Effector memory CD4-positive, alpha-beta T cell (primary cell): Measurements from ENCODE around the gene FAM184A.
"Not testable (repeated sequence)": the region's sequence is repeated elsewhere in the genome, so short reads cannot be mapped to it uniquely, and the experiment has no call there.

ENCODE experiments used
- DNase-seq, 3 donors: peaks; one replicate each; pipeline ENCODE4 v3.0.0-alpha.2; 2020
- H3K27ac ChIP-seq: 2 replicates; pipeline ENCODE4 v1.7.0; 2013; ENCODE audit warnings: mild to moderate bottlenecking, low read length, moderate library complexity; ENCODE audit not compliant: insufficient read depth, poor library complexity, severe bottlenecking
- H3K27me3 ChIP-seq: replicated peaks from 2 replicates; pipeline ENCODE4 v1.7.0; 2013; ENCODE audit warnings: mild to moderate bottlenecking, low read length; ENCODE audit not compliant: insufficient read depth, control insufficient read depth, poor library complexity, severe bottlenecking
- H3K36me3 ChIP-seq: 2 replicates; pipeline ENCODE4 v1.7.0; 2013; ENCODE audit warnings: mild to moderate bottlenecking, low read length, moderate library complexity; ENCODE audit not compliant: control insufficient read depth, insufficient read depth
- H3K4me1 ChIP-seq: 2 replicates; pipeline ENCODE4 v1.7.0; 2013; ENCODE audit warnings: low read length, mild to moderate bottlenecking; ENCODE audit not compliant: control insufficient read depth, insufficient read depth, poor library complexity, severe bottlenecking
- H3K4me3 ChIP-seq: 2 replicates; pipeline ENCODE4 v1.7.0; 2013; ENCODE audit warnings: low read length, low read depth, mild to moderate bottlenecking; ENCODE audit not compliant: insufficient read depth, poor library complexity, severe bottlenecking
- H3K9me3 ChIP-seq: 2 replicates; pipeline ENCODE4 v1.7.0; 2013; ENCODE audit warnings: mild to moderate bottlenecking, low read length, moderate library complexity; ENCODE audit not compliant: control insufficient read depth

The FAM184A gene

GRCh38 chr6:119025793-119026192 is 52.7 kb downstream of the FAM184A start:
- Histone ChIP-seq H3K36me3 (no peaks in the 10 kb centered on the region), H3K4me1 (no peaks in the 10 kb centered on the region), H3K9me3 (no peaks in the 10 kb centered on the region), H3K27me3 (no peaks in the 10 kb centered on the region), H3K4me3 (no peak overlapping the region), H3K27ac (no peak overlapping the region)
- no peak for DNase-seq

DNA sequence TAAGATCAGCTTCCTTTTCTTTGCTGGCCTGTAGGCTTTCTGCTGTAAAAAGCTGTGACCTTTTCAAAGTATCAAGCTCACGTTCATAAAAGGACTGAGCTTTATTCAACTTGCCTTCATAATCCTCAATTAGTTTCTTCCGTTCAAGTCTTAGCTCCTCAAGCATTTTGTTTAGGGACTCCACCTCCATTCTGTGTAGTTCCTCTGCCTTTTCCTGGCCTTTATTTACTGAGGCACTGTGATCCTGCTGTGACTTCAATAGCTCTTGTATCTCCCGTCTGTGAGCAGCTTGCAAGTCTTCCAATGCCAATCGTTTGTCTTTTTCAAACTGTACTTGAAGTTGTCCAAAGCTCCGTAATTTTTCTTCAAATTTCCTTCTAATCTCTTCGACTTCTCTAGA is 54.4 kb downstream of the FAM184A start:
- Histone ChIP-seq H3K9me3 (no peaks in the 10 kb centered on the region), H3K27me3 (no peaks in the 10 kb centered on the region), H3K4me1 (no peaks in the 10 kb centered on the region), H3K4me3 (no peak overlapping the region), H3K36me3 (no peaks in the 10 kb centered on the region), H3K27ac (no peak overlapping the region)
- no peak for DNase-seq

- no peak overlapping the region for H3K27ac ChIP-seq
- H3K36me3 ChIP-seq, result no peaks in the 10 kb centered on the region
- no peak for DNase-seq
- H3K4me3 ChIP-seq, result no peak overlapping the region
- no peaks in the 10 kb centered on the region for H3K27me3 ChIP-seq
- H3K9me3 ChIP-seq, result no peaks in the 10 kb centered on the region
- H3K4me1 ChIP-seq, result no peaks in the 10 kb centered on the region
Observed at GRCh38 chr6:119022796-119023195, 55.7 kb downstream of the FAM184A start.

DNA sequence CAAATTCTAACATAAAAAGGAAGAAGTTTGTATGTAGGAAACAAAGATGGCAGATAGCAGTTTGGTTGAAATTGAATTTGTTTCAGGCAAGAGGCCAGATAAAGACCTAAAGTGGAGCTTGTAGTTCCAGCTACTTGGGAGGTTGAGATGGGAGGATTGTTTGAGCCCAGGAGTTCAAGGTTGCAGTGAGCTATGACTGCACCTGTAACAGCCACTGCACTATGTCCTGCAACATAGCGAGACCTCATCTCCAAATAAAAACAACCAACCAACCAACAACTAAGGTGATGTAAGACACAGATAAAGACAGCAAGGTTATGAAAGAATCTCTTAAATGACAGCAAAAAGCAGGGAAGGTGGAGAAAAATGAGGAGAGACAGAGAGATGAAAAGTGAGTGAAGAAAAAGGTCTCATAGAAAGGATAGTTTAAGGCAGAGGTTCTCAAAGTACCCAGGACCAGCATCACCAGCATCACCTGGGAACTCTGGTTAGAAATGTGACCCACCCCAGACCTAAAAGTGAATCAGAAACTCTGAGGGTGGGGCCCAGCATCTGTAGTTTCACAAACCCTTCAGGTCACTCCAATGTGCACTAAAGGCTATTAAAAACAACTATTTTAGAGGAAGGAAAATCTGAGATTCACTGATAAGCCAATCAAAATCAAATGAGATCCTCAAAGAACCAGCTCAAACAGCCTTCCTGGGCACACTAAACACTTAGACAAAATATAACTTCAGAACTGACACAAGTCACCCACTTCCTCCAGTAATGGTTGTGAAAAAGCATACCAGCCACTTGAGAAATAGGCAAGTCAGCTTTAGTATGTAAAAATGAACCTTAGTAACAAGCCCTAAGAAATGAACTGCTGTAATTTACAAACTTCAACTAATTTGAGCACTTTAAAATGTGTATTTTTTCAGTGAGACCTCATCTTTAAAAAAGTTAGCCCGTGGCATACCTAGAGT is 57.6 kb downstream of the FAM184A start:
- Histone ChIP-seq H3K4me3 (no peak overlapping the region), H3K27ac (no peak overlapping the region), H3K36me3 (no peaks in the 10 kb centered on the region), H3K9me3 (no peaks in the 10 kb centered on the region), H3K4me1 (no peaks in the 10 kb centered on the region), H3K27me3 (no peaks in the 10 kb centered on the region)
- DNase-seq, result no peak

DNA sequence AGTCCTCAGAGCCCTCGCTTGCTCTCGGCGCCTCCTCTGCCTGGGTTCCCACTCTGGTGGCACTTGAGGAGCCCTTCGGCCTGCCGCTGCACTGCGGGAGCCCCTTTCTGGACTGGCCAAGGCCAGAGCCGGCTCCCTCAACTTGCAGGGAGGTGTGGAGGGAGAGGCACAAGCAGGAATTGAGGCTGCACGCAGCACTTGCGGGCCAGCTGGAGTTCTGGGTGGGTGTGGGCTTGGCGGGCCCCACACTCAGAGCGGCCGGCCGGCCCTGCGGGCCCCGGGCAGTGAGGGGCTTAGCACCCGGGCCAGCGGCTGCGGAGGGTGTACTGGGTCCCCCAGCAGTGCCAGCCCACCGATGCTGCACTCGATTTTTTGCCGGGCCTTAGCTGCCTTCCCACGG is 63.3 kb downstream of the FAM184A start:
- H3K27me3 ChIP-seq, H3K4me1 ChIP-seq, H3K36me3 ChIP-seq, H3K27ac ChIP-seq, H3K9me3 ChIP-seq, H3K4me3 ChIP-seq, DNase-seq: not testable (repeated sequence)

DNA sequence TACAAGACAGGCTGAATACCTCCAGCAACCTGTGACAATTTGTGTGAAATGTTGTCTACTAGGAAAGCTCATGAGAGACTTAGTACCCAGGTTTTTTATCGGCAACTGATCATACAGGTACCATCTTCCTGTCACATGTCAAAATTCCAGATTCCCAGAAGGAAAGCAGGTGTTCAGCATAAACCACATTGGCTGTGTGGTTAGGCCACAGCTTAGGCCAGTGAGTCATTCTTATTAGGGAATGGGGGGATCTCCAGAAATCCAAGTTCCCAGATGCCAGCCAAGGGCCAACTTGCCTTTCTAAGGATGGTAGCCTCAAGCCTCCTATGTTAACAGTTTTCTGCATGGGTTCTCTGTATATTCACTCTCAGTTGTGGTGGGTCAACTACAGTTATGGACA is 65.9 kb downstream of the FAM184A start:
- no peaks in the 10 kb centered on the region for H3K9me3 ChIP-seq

GRCh38 chr6:119009266-119009665 is 69.2 kb downstream of the FAM184A start:
- not testable (repeated sequence) for H3K27ac ChIP-seq, DNase-seq, H3K4me1 ChIP-seq, H3K9me3 ChIP-seq, H3K4me3 ChIP-seq, H3K36me3 ChIP-seq, H3K27me3 ChIP-seq

More for the DNA sequence above, 65.9 kb downstream of the FAM184A start:
- Histone ChIP-seq H3K4me1 (no peaks in the 10 kb centered on the region), H3K4me3 (no peak overlapping the region), H3K27me3 (no peaks in the 10 kb centered on the region), H3K36me3 (no peaks in the 10 kb centered on the region), H3K27ac (no peak overlapping the region)
- no peak for DNase-seq

- no peaks in the 10 kb centered on the region for H3K4me1 ChIP-seq
- H3K27me3 ChIP-seq, result no peaks in the 10 kb centered on the region
- H3K36me3 ChIP-seq, result no peaks in the 10 kb centered on the region
- H3K9me3 ChIP-seq, result no peaks in the 10 kb centered on the region
- DNase-seq, result no peak
- no peak overlapping the region for H3K4me3 ChIP-seq
- H3K27ac ChIP-seq, result no peak overlapping the region
Observed at GRCh38 chr6:119006974-119007373, 71.5 kb downstream of the FAM184A start.

- no peaks in the 10 kb centered on the region for H3K9me3 ChIP-seq
- no peak overlapping the region for H3K27ac ChIP-seq
- DNase-seq, result no peak
- no peaks in the 10 kb centered on the region for H3K4me1 ChIP-seq
- no peak overlapping the region for H3K4me3 ChIP-seq
- no peaks in the 10 kb centered on the region for H3K27me3 ChIP-seq
- no peaks in the 10 kb centered on the region for H3K36me3 ChIP-seq
Observed at GRCh38 chr6:119002069-119002468, 76.4 kb downstream of the FAM184A start.

DNA sequence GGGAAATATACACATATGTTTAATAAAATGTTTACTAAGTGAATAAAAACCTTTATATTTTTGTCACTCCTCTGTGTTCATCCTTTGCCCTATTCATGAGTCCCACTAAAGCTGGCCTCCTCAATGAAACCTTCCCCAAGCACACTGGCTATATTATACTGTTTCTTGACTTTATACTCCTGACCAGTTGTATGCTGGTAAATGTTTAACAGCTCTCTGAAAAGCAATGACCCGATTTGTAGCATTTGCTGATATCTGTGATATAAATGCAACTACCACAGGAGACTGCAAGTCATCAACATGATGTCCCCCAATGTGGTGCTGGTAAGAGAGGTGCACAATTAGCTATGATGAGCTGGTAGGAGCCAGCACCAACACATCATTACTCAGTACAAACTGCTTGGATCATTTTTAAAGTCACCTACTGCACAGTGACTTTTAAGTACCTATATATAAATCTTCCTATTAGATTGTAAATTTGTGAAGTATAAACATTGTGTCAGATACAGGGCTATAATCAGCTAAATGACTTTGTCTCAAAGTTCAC is 78.9 kb downstream of the FAM184A start:
- no peaks in the 10 kb centered on the region for H3K27me3 ChIP-seq
- H3K27ac ChIP-seq, result no peak overlapping the region
- no peaks in the 10 kb centered on the region for H3K4me1 ChIP-seq
- no peak for DNase-seq
- no peaks in the 10 kb centered on the region for H3K36me3 ChIP-seq
- no peak overlapping the region for H3K4me3 ChIP-seq
- H3K9me3 ChIP-seq, result no peaks in the 10 kb centered on the region
